Neural cell (in vitro differentiated cells): Measurements from ENCODE around the gene TRAF6. TPM values are rescaled to one million over a fixed set of nuclear protein-coding genes. Genes with fewer than 3 reads are reported as not detected.

Source experiments
- H2AFZ ChIP-seq: fragments of 200-600, 300-800 bp; sonication (generic), shearing (Covaris generic); 2 replicates; pipeline ENCODE4 v1.6.0; 2014; ENCODE audit warnings: low read depth, mild to moderate bottlenecking, antibody characterized with exemption, low read length, moderate library complexity
- H3F3A ChIP-seq: fragments of 200-600 bp; shearing (Covaris generic); 2 replicates; pipeline ENCODE4 v1.6.1; 2016; ENCODE audit warnings: mild to moderate bottlenecking, moderate library complexity, mixed read lengths, antibody characterized with exemption, low read length; ENCODE audit not compliant: insufficient read depth, poor library complexity, severe bottlenecking
- H3K27ac ChIP-seq: fragments of 200-600, 300-800 bp; sonication (generic), shearing (Covaris generic); 2 replicates; pipeline ENCODE4 v1.5.1; 2014; ENCODE audit warnings: mild to moderate bottlenecking, low read length, moderate library complexity
- H3K27me3 ChIP-seq: fragments of 300-800, 200-600 bp; sonication (generic), shearing (Covaris generic); 2 replicates; pipeline ENCODE4 v1.6.0; 2014; ENCODE audit warnings: mild to moderate bottlenecking, low read depth, low read length, moderate library complexity; ENCODE audit not compliant: insufficient read depth
- H3K36me3 ChIP-seq: fragments of 300-800, 200-600 bp; sonication (generic), shearing (Covaris generic); 2 replicates; pipeline ENCODE4 v1.5.1; 2014; ENCODE audit warnings: mild to moderate bottlenecking, antibody characterized with exemption, low read length, moderate library complexity; ENCODE audit not compliant: insufficient read depth
- H3K4me2 ChIP-seq: fragments of 300-800, 200-600 bp; sonication (generic), shearing (Covaris generic); 2 replicates; pipeline ENCODE4 v1.6.0; 2014; ENCODE audit warnings: mild to moderate bottlenecking, low read length
- H3K4me3 ChIP-seq: fragments of 300-800, 200-600 bp; sonication (generic), shearing (Covaris generic); 2 replicates; pipeline ENCODE4 v1.5.1; 2014; ENCODE audit warnings: mild to moderate bottlenecking, low read length, moderate library complexity
- H3K79me2 ChIP-seq: fragments of 200-600 bp; shearing (Covaris generic); replicated peaks from 2 replicates; pipeline ENCODE4 v1.6.0; 2014; ENCODE audit warnings: mild to moderate bottlenecking, low read length, moderate library complexity; ENCODE audit not compliant: insufficient read depth
- H3K9ac ChIP-seq: fragments of 300-800, 200-600 bp; sonication (generic), shearing (Covaris generic); 2 replicates; pipeline ENCODE4 v1.6.1; 2016; ENCODE audit warnings: mild to moderate bottlenecking, low read length, mixed read lengths
- H3K9me2 ChIP-seq: fragments of 200-600 bp; shearing (Covaris generic); 2 replicates; pipeline ENCODE4 v1.6.1; 2016; ENCODE audit warnings: mild to moderate bottlenecking, low read length, mixed read lengths; ENCODE audit not compliant: insufficient read depth
- H3K9me3 ChIP-seq: fragments of 200-600, 300-800 bp; sonication (generic), shearing (Covaris generic); 2 replicates; pipeline ENCODE4 v1.6.1; 2016; ENCODE audit warnings: mild to moderate bottlenecking, mixed run types, low read length, moderate library complexity, mixed read lengths
- H4K20me1 ChIP-seq: fragments of 200-600 bp; shearing (Covaris generic); 2 replicates; pipeline ENCODE4 v1.6.1; 2016; ENCODE audit warnings: mild to moderate bottlenecking, mixed run types; ENCODE audit not compliant: insufficient read depth
- EP300 ChIP-seq: fragments of 450-650 bp; conservative IDR thresholded peaks from 2 replicates; pipeline ENCODE4 v1.6.1; 2014; ENCODE audit warnings: antibody characterized with exemption, mild to moderate bottlenecking, moderate library complexity; ENCODE audit not compliant: poor library complexity, severe bottlenecking
- EZH2 ChIP-seq: fragments of 200-600, 300-800 bp; shearing (Covaris generic), sonication (generic); IDR thresholded peaks from 2 replicates; pipeline ENCODE4 v1.6.1; 2014; ENCODE audit warnings: antibody characterized with exemption, low read length, borderline replicate concordance, mild to moderate bottlenecking; ENCODE audit not compliant: insufficient read depth, poor library complexity, severe bottlenecking
- MXI1 ChIP-seq: fragments of 450-650 bp; conservative IDR thresholded peaks from 2 replicates; pipeline ENCODE4 v1.6.1; 2014; ENCODE audit warnings: antibody characterized with exemption, mild to moderate bottlenecking; ENCODE audit not compliant: poor library complexity, severe bottlenecking
- POLR2AphosphoS5 ChIP-seq: IDR thresholded peaks from 2 replicates; pipeline ENCODE4 v1.6.1; 2012
- RAD21 ChIP-seq: fragments of 450-650 bp; conservative IDR thresholded peaks from 2 replicates; pipeline ENCODE4 v1.6.1; 2014; ENCODE audit warnings: antibody characterized with exemption, mild to moderate bottlenecking, moderate library complexity
- SMC3 ChIP-seq: fragments of 450-650 bp; conservative IDR thresholded peaks from 2 replicates; pipeline ENCODE4 v1.6.1; 2014; ENCODE audit warnings: antibody characterized with exemption, mild to moderate bottlenecking, moderate library complexity; ENCODE audit not compliant: poor library complexity
- TAF1 ChIP-seq: IDR thresholded peaks from 2 replicates; pipeline ENCODE4 v1.6.1; 2012; ENCODE audit warnings: low read depth
- polyA plus RNA-seq: library from polyadenylated mRNA; depleted of rRNA; stranded (reverse); fragments of >200 nt; gene quantifications from 2 replicates; pipeline ENCODE4 v1.2.3, GENCODE V29; 2014
- TF ChIP-seq, protein P1 (sequence below): IDR thresholded peaks from 2 replicates; pipeline ENCODE4 v1.6.1; 2012; ENCODE audit warnings: borderline replicate concordance
- TF ChIP-seq, protein P2 (sequence below): fragments of 450-650 bp; IDR thresholded peaks from 2 replicates; pipeline ENCODE4 v1.5.1; 2014; ENCODE audit warnings: antibody characterized with exemption, mild to moderate bottlenecking, moderate library complexity; ENCODE audit not compliant: poor library complexity, severe bottlenecking

The TRAF6 gene
- polyA plus RNA-seq, 1 donor from 2014 or later: 7.5 TPM

DNA sequence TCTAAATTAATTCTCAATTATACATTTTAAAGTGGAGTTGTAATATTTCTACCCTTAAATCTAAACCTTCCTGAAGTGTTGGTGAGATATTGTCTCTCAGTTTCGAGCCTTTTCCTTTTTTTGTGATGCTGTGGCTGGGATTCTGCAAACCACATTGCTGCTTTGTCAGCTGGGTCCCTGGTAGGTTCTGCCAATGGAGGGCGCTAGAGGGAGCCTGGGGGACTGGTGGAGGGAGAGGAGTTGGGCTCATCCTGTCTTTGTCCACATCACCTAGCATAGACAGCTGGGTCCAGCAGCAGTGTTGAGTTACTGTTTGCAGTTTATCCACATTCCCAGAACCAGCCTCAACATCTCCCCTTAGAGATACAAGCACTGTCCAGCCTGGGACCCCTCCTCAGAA, 41.0 kb downstream of the TRAF6 start:
- H3K9ac ChIP-seq: no peak overlapping the region
- no peaks in the 10 kb centered on the region for H3K36me3 ChIP-seq
- no peak overlapping the region for H3K27ac ChIP-seq
- no peaks in the 10 kb centered on the region for H4K20me1 ChIP-seq
- no peaks in the 10 kb centered on the region for H3K9me2 ChIP-seq
- no peak for TF ChIP-seq POLR2AphosphoS5
- no peak for TF ChIP-seq MXI1
- no peak for TF ChIP-seq SMC3
- TF ChIP-seq, protein P1, sequence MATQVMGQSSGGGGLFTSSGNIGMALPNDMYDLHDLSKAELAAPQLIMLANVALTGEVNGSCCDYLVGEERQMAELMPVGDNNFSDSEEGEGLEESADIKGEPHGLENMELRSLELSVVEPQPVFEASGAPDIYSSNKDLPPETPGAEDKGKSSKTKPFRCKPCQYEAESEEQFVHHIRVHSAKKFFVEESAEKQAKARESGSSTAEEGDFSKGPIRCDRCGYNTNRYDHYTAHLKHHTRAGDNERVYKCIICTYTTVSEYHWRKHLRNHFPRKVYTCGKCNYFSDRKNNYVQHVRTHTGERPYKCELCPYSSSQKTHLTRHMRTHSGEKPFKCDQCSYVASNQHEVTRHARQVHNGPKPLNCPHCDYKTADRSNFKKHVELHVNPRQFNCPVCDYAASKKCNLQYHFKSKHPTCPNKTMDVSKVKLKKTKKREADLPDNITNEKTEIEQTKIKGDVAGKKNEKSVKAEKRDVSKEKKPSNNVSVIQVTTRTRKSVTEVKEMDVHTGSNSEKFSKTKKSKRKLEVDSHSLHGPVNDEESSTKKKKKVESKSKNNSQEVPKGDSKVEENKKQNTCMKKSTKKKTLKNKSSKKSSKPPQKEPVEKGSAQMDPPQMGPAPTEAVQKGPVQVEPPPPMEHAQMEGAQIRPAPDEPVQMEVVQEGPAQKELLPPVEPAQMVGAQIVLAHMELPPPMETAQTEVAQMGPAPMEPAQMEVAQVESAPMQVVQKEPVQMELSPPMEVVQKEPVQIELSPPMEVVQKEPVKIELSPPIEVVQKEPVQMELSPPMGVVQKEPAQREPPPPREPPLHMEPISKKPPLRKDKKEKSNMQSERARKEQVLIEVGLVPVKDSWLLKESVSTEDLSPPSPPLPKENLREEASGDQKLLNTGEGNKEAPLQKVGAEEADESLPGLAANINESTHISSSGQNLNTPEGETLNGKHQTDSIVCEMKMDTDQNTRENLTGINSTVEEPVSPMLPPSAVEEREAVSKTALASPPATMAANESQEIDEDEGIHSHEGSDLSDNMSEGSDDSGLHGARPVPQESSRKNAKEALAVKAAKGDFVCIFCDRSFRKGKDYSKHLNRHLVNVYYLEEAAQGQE: no peak
- TF ChIP-seq EZH2: no peak
- TF ChIP-seq RAD21: no peak
- no peak for TF ChIP-seq TAF1
- TF ChIP-seq, protein P2, sequence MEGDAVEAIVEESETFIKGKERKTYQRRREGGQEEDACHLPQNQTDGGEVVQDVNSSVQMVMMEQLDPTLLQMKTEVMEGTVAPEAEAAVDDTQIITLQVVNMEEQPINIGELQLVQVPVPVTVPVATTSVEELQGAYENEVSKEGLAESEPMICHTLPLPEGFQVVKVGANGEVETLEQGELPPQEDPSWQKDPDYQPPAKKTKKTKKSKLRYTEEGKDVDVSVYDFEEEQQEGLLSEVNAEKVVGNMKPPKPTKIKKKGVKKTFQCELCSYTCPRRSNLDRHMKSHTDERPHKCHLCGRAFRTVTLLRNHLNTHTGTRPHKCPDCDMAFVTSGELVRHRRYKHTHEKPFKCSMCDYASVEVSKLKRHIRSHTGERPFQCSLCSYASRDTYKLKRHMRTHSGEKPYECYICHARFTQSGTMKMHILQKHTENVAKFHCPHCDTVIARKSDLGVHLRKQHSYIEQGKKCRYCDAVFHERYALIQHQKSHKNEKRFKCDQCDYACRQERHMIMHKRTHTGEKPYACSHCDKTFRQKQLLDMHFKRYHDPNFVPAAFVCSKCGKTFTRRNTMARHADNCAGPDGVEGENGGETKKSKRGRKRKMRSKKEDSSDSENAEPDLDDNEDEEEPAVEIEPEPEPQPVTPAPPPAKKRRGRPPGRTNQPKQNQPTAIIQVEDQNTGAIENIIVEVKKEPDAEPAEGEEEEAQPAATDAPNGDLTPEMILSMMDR: no peak
- no peaks in the 10 kb centered on the region for H3K9me3 ChIP-seq
- H3K79me2 ChIP-seq: no peaks in the 10 kb centered on the region
- no peak overlapping the region for H3K4me3 ChIP-seq
- no peaks in the 10 kb centered on the region for H3F3A ChIP-seq
- no peaks in the 10 kb centered on the region for H3K27me3 ChIP-seq
- no peak overlapping the region for H2AFZ ChIP-seq
- H3K4me2 ChIP-seq: no peak overlapping the region

DNA sequence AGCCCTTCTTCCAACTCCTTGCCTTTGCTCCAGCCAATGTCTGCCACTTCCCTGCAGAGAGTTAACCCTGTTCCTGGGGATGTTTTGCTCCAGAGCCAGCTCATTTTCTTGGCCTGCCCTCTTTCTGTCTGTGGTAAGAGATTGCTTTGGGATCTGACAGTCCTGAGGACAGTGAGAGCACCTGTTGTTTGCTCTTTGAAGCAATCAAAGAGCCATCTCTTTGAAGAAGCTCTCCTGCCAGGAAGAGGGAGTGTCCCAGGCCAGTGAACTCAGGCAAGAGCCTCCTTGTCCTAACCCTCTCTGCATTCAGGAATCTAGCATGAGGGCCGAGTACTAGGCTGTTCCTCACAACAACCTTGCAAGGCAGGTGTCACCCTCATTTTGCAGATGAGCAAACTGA, 42.2 kb downstream of the TRAF6 start:
- H3K27ac ChIP-seq: no peak overlapping the region
- no peak overlapping the region for H3K4me3 ChIP-seq
- no peaks in the 10 kb centered on the region for H3K27me3 ChIP-seq
- H3K9me2 ChIP-seq: no peaks in the 10 kb centered on the region
- H3F3A ChIP-seq: no peaks in the 10 kb centered on the region
- no peak overlapping the region for H2AFZ ChIP-seq
- H3K9ac ChIP-seq: no peak overlapping the region
- H3K36me3 ChIP-seq: no peaks in the 10 kb centered on the region
- no peaks in the 10 kb centered on the region for H3K9me3 ChIP-seq
- no peaks in the 10 kb centered on the region for H3K79me2 ChIP-seq
- H3K4me2 ChIP-seq: no peak overlapping the region
- H4K20me1 ChIP-seq: no peaks in the 10 kb centered on the region
- TF ChIP-seq EP300: no peak
- TF ChIP-seq RAD21: no peak
- TF ChIP-seq POLR2AphosphoS5: no peak
- TF ChIP-seq, protein P2: no peak
- TF ChIP-seq EZH2: no peak
- TF ChIP-seq MXI1: no peak
- no peak for TF ChIP-seq TAF1
- TF ChIP-seq SMC3: no peak
- TF ChIP-seq, protein P1: no peak
